K562 (cell line): Measurements from ENCODE around the gene FBXO11. TPM values are rescaled to one million over a fixed set of nuclear protein-coding genes. Genes with fewer than 3 reads are reported as not detected.

Experiments used
- DACH1 ChIP-seq: fragments of 450-650 bp; IDR thresholded peaks from 2 replicates; pipeline ENCODE4 v1.6.1; 2018; ENCODE audit not compliant: partially characterized antibody
- KDM5B ChIP-seq: fragments of 200-600 bp; sonication (generic); IDR thresholded peaks from 2 replicates; pipeline ENCODE4 v1.6.1; 2012; ENCODE audit warnings: low read depth, mild to moderate bottlenecking, moderate library complexity, low read length, control low read depth, inconsistent platforms; ENCODE audit not compliant: insufficient replicate concordance
- KLF1 ChIP-seq: fragments of 450-650 bp; IDR thresholded peaks from 2 replicates; pipeline ENCODE4 v1.6.1; 2016; ENCODE audit warnings: missing genetic modification characterization, missing compliant biosample characterization
- SLC30A9 ChIP-seq: fragments of 250-450 bp; sonication (Bioruptor Pico); IDR thresholded peaks from 2 replicates; pipeline ENCODE4 v1.8.0; 2022; ENCODE audit warnings: mild to moderate bottlenecking, moderate library complexity
- SUPT5H ChIP-seq: fragments of 450-650 bp; IDR thresholded peaks from 2 replicates; pipeline ENCODE4 v1.6.1; 2016
- ZNF354B ChIP-seq: fragments of 250-450 bp; sonication (Bioruptor Pico); IDR thresholded peaks from 2 replicates; pipeline ENCODE4 v1.4.0; 2020
- ZNF76 ChIP-seq: fragments of 250-450 bp; sonication (Bioruptor Pico); IDR thresholded peaks from 2 replicates; pipeline ENCODE4 v1.4.0; 2020; ENCODE audit warnings: mild to moderate bottlenecking, moderate library complexity, borderline replicate concordance
- polyA plus RNA-seq, 8 experiments: library from polyadenylated mRNA; depleted of rRNA in 4 of 8; stranded (reverse) in 5 of 8; unstranded in 3 of 8; fragments of >200 nt; fragmentation: Nextera tagmentation in 2 of 8; fragmentation: Illumina TruSeq in 1 of 8; extraction: Ambion mirVana in 2 of 8; extraction: Trizol in 1 of 8; gene quantifications; 2 replicates each; pipeline versions ENCODE4 v1.2.1 to v1.2.3, GENCODE V29; 2011 to 2014; ENCODE audit warnings: inconsistent platforms in 1 of 8, missing spikeins in 1 of 8
- total RNA-seq, 7 experiments: library from RNA; depleted of rRNA in 6 of 7; stranded (reverse); fragments of >200 nt in 6 of 7; fragmentation: Illumina TruSeq in 2 of 7; extraction: Trizol in 2 of 7; gene quantifications; 2 replicates each; pipeline versions ENCODE4 v1.2.1 to v1.2.3, GENCODE V29; 2011 to 2021; ENCODE audit warnings: low replicate concordance in 1 of 7
- TF ChIP-seq, protein P1 (sequence below): fragments of 450-650 bp; formaldehyde crosslinking; IDR thresholded peaks from 2 replicates; pipeline ENCODE4 v1.4.0; 2022; ENCODE audit warnings: mild to moderate bottlenecking, moderate library complexity
- TF ChIP-seq, protein P2 (sequence below): fragments of 450-650 bp; IDR thresholded peaks from 2 replicates; pipeline ENCODE4 v1.6.1; 2017; ENCODE audit warnings: antibody characterized with exemption
- TF ChIP-seq, protein P3 (sequence below): conservative IDR thresholded peaks from 2 replicates; pipeline ENCODE4 v1.6.1; 2011; ENCODE audit warnings: low read depth, mild to moderate bottlenecking, low read length; ENCODE audit not compliant: control insufficient read depth
- TF ChIP-seq, protein P4 (sequence below): fragments of 450-650 bp; IDR thresholded peaks from 2 replicates; pipeline ENCODE4 v1.6.1; 2018; ENCODE audit warnings: mild to moderate bottlenecking, low read depth; ENCODE audit not compliant: partially characterized antibody
- TF ChIP-seq, protein P5 (sequence below): fragments of 150-350 bp; conservative IDR thresholded peaks from 2 replicates; pipeline ENCODE4 v1.6.1; 2014; ENCODE audit warnings: low read length
- TF ChIP-seq, protein P6 (sequence below): sonication (generic); formaldehyde crosslinking; IDR thresholded peaks from 2 replicates; pipeline ENCODE4 v1.8.1; 2023; ENCODE audit warnings: mild to moderate bottlenecking, missing genetic modification reagents, moderate library complexity

Gene FBXO11
- total and polyA plus RNA-seq, 9 of the 15 experiments (the other 6 are each of a cell fraction or from before 2014, with no cell fraction given): 8.8 to 44.5 (median 24.1) TPM

DNA sequence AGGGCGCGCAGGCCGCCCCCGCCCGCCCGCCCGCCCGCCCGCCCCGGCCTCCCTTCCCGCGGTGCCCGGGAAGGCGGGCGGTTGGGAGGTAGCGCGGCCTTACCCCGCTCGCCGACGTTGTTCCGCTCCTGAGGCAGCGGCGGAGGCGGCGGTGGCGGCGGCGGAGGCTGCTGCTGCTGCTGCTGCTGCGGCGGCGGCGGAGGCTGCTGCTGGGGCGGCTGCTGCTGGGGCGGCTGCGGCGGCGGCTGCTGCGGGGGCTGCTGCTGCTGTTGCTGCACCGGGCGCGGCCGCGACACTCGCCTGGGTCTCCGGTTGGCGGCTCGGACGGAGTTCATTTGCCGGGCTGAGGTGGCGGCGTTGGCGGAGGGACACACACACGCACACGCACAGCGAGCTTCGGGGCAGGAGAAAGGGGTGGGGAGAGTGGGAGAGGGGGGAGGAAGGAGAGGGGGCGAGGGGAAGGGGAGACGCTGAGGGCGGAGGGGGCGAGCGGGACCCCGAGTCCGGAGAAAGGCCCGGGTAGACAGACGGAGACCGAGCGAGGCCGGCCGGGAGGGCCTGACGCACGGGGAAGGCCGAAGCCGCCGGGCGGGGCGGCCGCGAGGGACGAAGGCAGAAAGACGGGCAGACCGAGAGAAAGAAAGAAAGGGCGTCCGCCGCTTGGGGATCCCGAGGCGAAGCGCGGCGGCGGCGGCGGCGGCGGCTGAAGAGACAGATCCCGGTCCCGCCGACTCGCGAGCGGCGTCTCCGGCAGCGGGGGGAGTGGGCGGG, 727 bp downstream of the FBXO11 start (continued):
- TF ChIP-seq SLC30A9 (CRISPR knock-in tag): no peak
- TF ChIP-seq, protein P1, sequence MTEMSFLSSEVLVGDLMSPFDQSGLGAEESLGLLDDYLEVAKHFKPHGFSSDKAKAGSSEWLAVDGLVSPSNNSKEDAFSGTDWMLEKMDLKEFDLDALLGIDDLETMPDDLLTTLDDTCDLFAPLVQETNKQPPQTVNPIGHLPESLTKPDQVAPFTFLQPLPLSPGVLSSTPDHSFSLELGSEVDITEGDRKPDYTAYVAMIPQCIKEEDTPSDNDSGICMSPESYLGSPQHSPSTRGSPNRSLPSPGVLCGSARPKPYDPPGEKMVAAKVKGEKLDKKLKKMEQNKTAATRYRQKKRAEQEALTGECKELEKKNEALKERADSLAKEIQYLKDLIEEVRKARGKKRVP (CRISPR knock-in tag): no peak
- TF ChIP-seq, protein P2, sequence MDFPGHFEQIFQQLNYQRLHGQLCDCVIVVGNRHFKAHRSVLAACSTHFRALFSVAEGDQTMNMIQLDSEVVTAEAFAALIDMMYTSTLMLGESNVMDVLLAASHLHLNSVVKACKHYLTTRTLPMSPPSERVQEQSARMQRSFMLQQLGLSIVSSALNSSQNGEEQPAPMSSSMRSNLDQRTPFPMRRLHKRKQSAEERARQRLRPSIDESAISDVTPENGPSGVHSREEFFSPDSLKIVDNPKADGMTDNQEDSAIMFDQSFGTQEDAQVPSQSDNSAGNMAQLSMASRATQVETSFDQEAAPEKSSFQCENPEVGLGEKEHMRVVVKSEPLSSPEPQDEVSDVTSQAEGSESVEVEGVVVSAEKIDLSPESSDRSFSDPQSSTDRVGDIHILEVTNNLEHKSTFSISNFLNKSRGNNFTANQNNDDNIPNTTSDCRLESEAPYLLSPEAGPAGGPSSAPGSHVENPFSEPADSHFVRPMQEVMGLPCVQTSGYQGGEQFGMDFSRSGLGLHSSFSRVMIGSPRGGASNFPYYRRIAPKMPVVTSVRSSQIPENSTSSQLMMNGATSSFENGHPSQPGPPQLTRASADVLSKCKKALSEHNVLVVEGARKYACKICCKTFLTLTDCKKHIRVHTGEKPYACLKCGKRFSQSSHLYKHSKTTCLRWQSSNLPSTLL: no peak
- TF ChIP-seq SUPT5H: 0 out of 2 replicates have a peak, but pooled peaks have one; percentile 4
- TF ChIP-seq DACH1: no peak
- TF ChIP-seq, protein P3, sequence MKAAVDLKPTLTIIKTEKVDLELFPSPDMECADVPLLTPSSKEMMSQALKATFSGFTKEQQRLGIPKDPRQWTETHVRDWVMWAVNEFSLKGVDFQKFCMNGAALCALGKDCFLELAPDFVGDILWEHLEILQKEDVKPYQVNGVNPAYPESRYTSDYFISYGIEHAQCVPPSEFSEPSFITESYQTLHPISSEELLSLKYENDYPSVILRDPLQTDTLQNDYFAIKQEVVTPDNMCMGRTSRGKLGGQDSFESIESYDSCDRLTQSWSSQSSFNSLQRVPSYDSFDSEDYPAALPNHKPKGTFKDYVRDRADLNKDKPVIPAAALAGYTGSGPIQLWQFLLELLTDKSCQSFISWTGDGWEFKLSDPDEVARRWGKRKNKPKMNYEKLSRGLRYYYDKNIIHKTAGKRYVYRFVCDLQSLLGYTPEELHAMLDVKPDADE: 0 out of 2 replicates have a peak, but pooled peaks have one; percentile 9
- TF ChIP-seq, protein P4, sequence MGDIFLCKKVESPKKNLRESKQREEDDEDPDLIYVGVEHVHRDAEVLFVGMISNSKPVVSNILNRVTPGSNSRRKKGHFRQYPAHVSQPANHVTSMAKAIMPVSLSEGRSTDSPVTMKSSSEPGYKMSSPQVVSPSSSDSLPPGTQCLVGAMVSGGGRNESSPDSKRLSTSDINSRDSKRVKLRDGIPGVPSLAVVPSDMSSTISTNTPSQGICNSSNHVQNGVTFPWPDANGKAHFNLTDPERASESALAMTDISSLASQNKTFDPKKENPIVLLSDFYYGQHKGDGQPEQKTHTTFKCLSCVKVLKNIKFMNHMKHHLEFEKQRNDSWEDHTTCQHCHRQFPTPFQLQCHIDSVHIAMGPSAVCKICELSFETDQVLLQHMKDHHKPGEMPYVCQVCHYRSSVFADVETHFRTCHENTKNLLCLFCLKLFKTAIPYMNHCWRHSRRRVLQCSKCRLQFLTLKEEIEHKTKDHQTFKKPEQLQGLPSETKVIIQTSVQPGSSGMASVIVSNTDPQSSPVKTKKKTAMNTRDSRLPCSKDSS: no peak
- TF ChIP-seq ZNF354B (CRISPR knock-in tag): no peak
- TF ChIP-seq, protein P5, sequence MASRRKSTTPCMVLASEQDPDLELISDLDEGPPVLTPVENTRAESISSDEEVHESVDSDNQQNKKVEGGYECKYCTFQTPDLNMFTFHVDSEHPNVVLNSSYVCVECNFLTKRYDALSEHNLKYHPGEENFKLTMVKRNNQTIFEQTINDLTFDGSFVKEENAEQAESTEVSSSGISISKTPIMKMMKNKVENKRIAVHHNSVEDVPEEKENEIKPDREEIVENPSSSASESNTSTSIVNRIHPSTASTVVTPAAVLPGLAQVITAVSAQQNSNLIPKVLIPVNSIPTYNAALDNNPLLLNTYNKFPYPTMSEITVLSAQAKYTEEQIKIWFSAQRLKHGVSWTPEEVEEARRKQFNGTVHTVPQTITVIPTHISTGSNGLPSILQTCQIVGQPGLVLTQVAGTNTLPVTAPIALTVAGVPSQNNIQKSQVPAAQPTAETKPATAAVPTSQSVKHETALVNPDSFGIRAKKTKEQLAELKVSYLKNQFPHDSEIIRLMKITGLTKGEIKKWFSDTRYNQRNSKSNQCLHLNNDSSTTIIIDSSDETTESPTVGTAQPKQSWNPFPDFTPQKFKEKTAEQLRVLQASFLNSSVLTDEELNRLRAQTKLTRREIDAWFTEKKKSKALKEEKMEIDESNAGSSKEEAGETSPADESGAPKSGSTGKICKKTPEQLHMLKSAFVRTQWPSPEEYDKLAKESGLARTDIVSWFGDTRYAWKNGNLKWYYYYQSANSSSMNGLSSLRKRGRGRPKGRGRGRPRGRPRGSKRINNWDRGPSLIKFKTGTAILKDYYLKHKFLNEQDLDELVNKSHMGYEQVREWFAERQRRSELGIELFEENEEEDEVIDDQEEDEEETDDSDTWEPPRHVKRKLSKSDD: no peak
- TF ChIP-seq, protein P6, sequence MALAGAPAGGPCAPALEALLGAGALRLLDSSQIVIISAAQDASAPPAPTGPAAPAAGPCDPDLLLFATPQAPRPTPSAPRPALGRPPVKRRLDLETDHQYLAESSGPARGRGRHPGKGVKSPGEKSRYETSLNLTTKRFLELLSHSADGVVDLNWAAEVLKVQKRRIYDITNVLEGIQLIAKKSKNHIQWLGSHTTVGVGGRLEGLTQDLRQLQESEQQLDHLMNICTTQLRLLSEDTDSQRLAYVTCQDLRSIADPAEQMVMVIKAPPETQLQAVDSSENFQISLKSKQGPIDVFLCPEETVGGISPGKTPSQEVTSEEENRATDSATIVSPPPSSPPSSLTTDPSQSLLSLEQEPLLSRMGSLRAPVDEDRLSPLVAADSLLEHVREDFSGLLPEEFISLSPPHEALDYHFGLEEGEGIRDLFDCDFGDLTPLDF (CRISPR knock-in tag): no peak
- TF ChIP-seq ZNF76 (CRISPR knock-in tag): no peak
- TF ChIP-seq KDM5B: no peak
- no peak for TF ChIP-seq KLF1
